Kidney (tissue), 14 donors: ENCODE data around the gene EPS8L1. TPM values are rescaled to one million over a fixed set of nuclear protein-coding genes. Genes with fewer than 3 reads are reported as not detected.

ENCODE experiments used
- DNase-seq, 5 donors: peaks; one replicate each; pipeline ENCODE4 v3.0.0-alpha.2; 2013 to 2020
- FAIRE-seq: peaks from 2 replicates; lab custom pipeline; 2012; peaks lifted over from hg19 to GRCh38; lab: Jason Lieb, UNC
- H3K27ac ChIP-seq, 2 donors: one replicate each; pipeline ENCODE4 v1.7.0; 2013; ENCODE audit warnings: low read depth in 2 of 2, low read length in 2 of 2, inconsistent platforms in 1 of 2
- H3K27me3 ChIP-seq: one replicate; pipeline ENCODE4 v1.7.1; 2013; ENCODE audit warnings: low read length, inconsistent platforms; ENCODE audit not compliant: control insufficient read depth, insufficient read depth
- H3K36me3 ChIP-seq, 3 donors: one replicate each; pipeline versions ENCODE4 v1.7.0 to v1.7.1; 2013; ENCODE audit warnings: low read length in 3 of 3, control low read depth in 1 of 3, inconsistent platforms in 1 of 3; ENCODE audit not compliant: insufficient read depth in 3 of 3, control insufficient read depth in 2 of 3
- H3K4me1 ChIP-seq, 3 donors: one replicate each; pipeline versions ENCODE4 v1.7.0 to v1.7.1; 2013; ENCODE audit warnings: low read length in 3 of 3, inconsistent platforms in 1 of 3, low read depth in 1 of 3; ENCODE audit not compliant: control insufficient read depth in 2 of 3, insufficient read depth in 2 of 3
- H3K4me3 ChIP-seq, 3 donors: one replicate each; pipeline versions ENCODE4 v1.7.0 to v1.8.1; 2013; ENCODE audit warnings: low read length in 3 of 3, control low read depth in 1 of 3, inconsistent platforms in 1 of 3
- H3K9ac ChIP-seq, 3 donors: one replicate each; pipeline versions ENCODE4 v1.7.0 to v1.7.1; 2013; ENCODE audit warnings: low read length in 3 of 3, control low read depth in 1 of 3, inconsistent platforms in 1 of 3
- H3K9me3 ChIP-seq, 3 donors: one replicate each; pipeline versions ENCODE4 v1.7.0 to v1.7.1; 2013; ENCODE audit warnings: low read length in 3 of 3, control low read depth in 1 of 3, inconsistent platforms in 1 of 3; ENCODE audit not compliant: control insufficient read depth in 2 of 3, insufficient read depth in 1 of 3
- CTCF ChIP-seq: IDR thresholded peaks from 3 replicates; pipeline ENCODE4 v1.5.1; 2012; ENCODE audit warnings: mild to moderate bottlenecking, moderate library complexity, borderline replicate concordance; ENCODE audit not compliant: insufficient read depth; ENCODE audit errors: extremely low read depth
- intact Hi-C: fragments of 100-400 bp; cut with DNase I; formaldehyde crosslinking; loops from one replicate; pipeline ENCODE4 v1.11.1; 2022
- polyA plus RNA-seq: library from polyadenylated mRNA; stranded (reverse); fragments of 350-450 nt; fragmentation: Illumina TruSeq; extraction: RNeasy Lipid Tissue Mini Kit (QIAGEN cat#74804); gene quantifications from one replicate; pipeline ENCODE4 v1.2.3, GENCODE V29; 2014; ENCODE audit warnings: low read depth, low replicate concordance; ENCODE audit not compliant: insufficient read depth
- total RNA-seq: library from RNA; stranded (reverse); fragmentation: NEBNext Ultra II Directional; extraction: Animal tissue kit (Norgen Biotek cat#: 25700); gene quantifications from one replicate; pipeline ENCODE4 v1.2.1, GENCODE V29; 2021
- donor health status: control.
- donor health status: control.
- donor health status: control.
- donor health status: control.
- donor health status: control.
- donor health status: DM: yes; HTN: yes; CAD: no.
- donor health status: Normal renal cell carcinoma (clear cell type).

Gene EPS8L1
- total and polyA plus RNA-seq, 2 donors from 2014 or later = 45.4 to 95.0 TPM

- H3K36me3 ChIP-seq = peaks cover 2 to 18% (median 12%) of the 10 kb centered on the region in 3 donors
- no peak overlapping the region for H3K4me3 ChIP-seq
- FAIRE-seq = no peak
- intact Hi-C loops = no loop called here
- no peaks in the 10 kb centered on the region for H3K4me1 ChIP-seq
- H3K9me3 ChIP-seq = no peaks in the 10 kb centered on the region
- no peak for TF ChIP-seq CTCF
- no peak for DNase-seq
- no peak overlapping the region for H3K9ac ChIP-seq
- H3K27ac ChIP-seq = no peak overlapping the region
- H3K27me3 ChIP-seq = no peaks in the 10 kb centered on the region
Measured at GRCh38 chr19:55098716-55099556, 23.3 kb downstream of the EPS8L1 start.

- no peak for TF ChIP-seq CTCF
- H3K27ac ChIP-seq = no peak overlapping the region
- DNase-seq (no peak), FAIRE-seq (no peak)
- no peaks in the 10 kb centered on the region for H3K4me1 ChIP-seq
- intact Hi-C loops = no loop called here
- H3K27me3 ChIP-seq = no peaks in the 10 kb centered on the region
- H3K4me3 ChIP-seq = no peak overlapping the region
- no peak overlapping the region for H3K9ac ChIP-seq
- no peaks in the 10 kb centered on the region for H3K9me3 ChIP-seq
- peaks cover 2 to 12% (median 11%) of the 10 kb centered on the region in 3 donors for H3K36me3 ChIP-seq
Measured at GRCh38 chr19:55099557-55100506, 24.2 kb downstream of the EPS8L1 start.

- intact Hi-C loops = no loop called here
- no peak for DNase-seq
Measured at GRCh38 chr19:55101261-55101660, 25.6 kb downstream of the EPS8L1 start.

More at GRCh38 chr19:55101261-55101660, 25.6 kb downstream of the EPS8L1 start:
- peaks cover 2 to 12% (median 5%) of the 10 kb centered on the region in 3 donors for H3K36me3 ChIP-seq
- no peak for FAIRE-seq
- no peak overlapping the region for H3K27ac ChIP-seq
- no peak overlapping the region for H3K4me3 ChIP-seq
- TF ChIP-seq CTCF = no peak
- no peaks in the 10 kb centered on the region for H3K9me3 ChIP-seq
- no peaks in the 10 kb centered on the region for H3K4me1 ChIP-seq
- no peaks in the 10 kb centered on the region for H3K27me3 ChIP-seq
- no peak overlapping the region for H3K9ac ChIP-seq
